IPS-20b (cell line): ENCODE measurements around the gene SIK1.

Source experiments
- H3K27ac ChIP-seq: one replicate; pipeline ENCODE4 v1.5.1; 2013; ENCODE audit warnings: low read length
- H3K27me3 ChIP-seq: 2 replicates; pipeline ENCODE4 v1.6.1; 2013; ENCODE audit warnings: mild to moderate bottlenecking, low read length, inconsistent platforms; ENCODE audit not compliant: insufficient read depth
- H3K36me3 ChIP-seq: 2 replicates; pipeline ENCODE4 v1.6.1; 2013; ENCODE audit warnings: low read depth, mild to moderate bottlenecking, inconsistent platforms, low read length, moderate library complexity; ENCODE audit not compliant: insufficient read depth
- H3K4me1 ChIP-seq: 2 replicates; pipeline ENCODE4 v1.6.1; 2013; ENCODE audit warnings: mild to moderate bottlenecking, control low read depth, inconsistent platforms, low read length, moderate library complexity; ENCODE audit not compliant: insufficient read depth
- H3K4me3 ChIP-seq: 2 replicates; pipeline ENCODE4 v1.5.1; 2013; ENCODE audit warnings: mild to moderate bottlenecking, low read length, inconsistent platforms
- H3K9ac ChIP-seq: 2 replicates; pipeline ENCODE4 v1.6.1; 2013; ENCODE audit warnings: low read depth, mild to moderate bottlenecking, inconsistent platforms, low read length, moderate library complexity
- H3K9me3 ChIP-seq: 2 replicates; pipeline ENCODE4 v1.6.1; 2013; ENCODE audit warnings: mild to moderate bottlenecking, low read depth, low read length, inconsistent platforms; ENCODE audit not compliant: insufficient read depth

Gene SIK1

DNA sequence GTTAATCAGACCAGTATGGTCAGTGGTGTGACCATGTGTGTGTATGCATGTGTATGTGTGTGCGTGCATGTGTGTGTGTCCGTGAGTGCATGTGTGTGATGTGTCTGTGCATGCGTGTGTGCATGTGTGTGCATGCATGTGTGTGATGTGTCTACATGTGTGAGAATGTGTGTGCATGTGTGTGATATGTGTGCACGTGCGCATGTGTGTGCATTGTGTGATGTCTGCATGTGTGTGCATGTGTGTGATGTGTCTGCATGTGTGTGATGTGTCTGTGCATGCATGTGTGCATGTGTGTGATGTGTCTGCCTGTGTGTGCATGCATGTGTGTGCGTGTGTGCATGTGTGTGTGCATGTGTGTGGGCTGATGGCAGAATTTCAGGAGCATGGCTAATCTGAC, 58.2 kb downstream of the SIK1 start:
- peaks cover 10% of the 10 kb centered on the region; the same call in 1 of the 2 replicates for H3K4me1 ChIP-seq
- no peaks in the 10 kb centered on the region for H3K9me3 ChIP-seq
- H3K36me3 ChIP-seq: no peaks in the 10 kb centered on the region
- H3K27ac ChIP-seq: no peak overlapping the region
- H3K4me3 ChIP-seq: no peak overlapping the region
- no peak overlapping the region for H3K9ac ChIP-seq
- no peaks in the 10 kb centered on the region for H3K27me3 ChIP-seq

DNA sequence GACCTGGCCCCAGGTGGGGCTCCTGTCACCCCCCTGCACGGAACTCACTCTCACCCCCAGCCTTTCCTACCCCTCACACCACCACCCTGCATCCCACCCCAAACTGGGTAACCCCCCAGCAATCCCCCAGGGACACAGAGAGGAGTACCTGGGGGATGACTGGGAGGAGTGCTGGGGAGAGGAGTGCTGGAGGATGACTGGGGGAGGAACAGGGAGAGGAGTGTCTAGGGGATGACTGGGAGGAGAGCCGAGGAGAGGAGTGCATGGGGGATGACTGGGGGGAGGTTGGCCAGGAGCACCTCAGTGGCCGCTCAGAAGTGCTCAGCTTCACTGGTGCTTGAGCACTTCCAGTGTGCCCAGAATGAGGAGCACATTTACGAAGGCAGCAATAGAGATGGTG, 59.1 kb downstream of the SIK1 start:
- Histone ChIP-seq H3K4me1 (peaks cover 10% of the 10 kb centered on the region; the same call in 1 of the 2 replicates), H3K9me3 (no peaks in the 10 kb centered on the region), H3K36me3 (no peaks in the 10 kb centered on the region), H3K4me3 (no peak overlapping the region), H3K27me3 (peaks cover 5% of the 10 kb centered on the region; the same call in 1 of the 2 replicates), H3K27ac (no peak overlapping the region), H3K9ac (no peak overlapping the region; the same call in 1 of the 2 replicates)

DNA sequence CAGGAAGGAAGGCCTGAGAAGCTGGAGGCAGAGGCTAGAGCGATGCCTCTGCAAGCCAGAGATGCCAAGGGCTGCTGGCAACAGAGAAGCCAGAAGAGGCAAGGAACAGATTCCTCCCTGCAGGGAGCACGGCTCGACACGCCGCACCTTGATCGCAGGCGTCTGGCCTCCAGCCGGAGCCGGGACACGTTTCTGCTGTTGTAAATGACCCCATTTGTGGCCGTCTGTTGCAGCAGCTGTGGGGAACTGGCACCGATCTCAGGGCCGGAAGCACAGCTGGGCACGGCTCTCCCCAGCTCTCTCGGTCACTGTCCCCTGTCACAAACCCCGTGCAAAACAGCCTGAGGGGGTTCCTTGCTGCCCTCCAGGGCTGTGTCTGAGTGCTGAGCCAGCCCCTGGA, 59.6 kb downstream of the SIK1 start:
- no peaks in the 10 kb centered on the region for H3K36me3 ChIP-seq
- peaks cover 10% of the 10 kb centered on the region; the same call in 1 of the 2 replicates for H3K4me1 ChIP-seq
- no peak overlapping the region for H3K9ac ChIP-seq
- no peaks in the 10 kb centered on the region for H3K9me3 ChIP-seq
- no peak overlapping the region for H3K4me3 ChIP-seq
- H3K27me3 ChIP-seq: peaks cover 10% of the 10 kb centered on the region; the same call in 1 of the 2 replicates
- H3K27ac ChIP-seq: no peak overlapping the region

DNA sequence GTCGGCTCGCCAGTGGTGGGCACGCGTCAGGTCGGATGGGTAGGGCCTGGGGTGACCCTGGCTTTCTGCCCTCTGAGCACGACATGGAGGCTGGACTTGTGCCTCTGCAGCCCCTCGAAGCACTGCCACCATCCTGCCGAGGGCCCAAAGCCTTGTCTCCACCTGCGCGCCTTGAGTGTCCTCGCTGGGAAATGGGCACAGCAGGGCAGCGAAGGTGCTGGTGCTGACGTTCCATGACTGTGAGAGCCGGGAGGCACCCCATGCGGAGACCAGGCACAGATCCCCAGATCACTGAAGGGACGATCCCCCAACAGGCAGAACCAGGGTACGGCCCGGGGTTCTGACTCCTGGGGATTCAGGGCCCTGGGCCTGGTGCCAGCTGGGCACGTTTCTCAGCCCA, 60.3 kb downstream of the SIK1 start:
- H3K4me1 ChIP-seq: peaks cover 9% of the 10 kb centered on the region; the same call in 1 of the 2 replicates

DNA sequence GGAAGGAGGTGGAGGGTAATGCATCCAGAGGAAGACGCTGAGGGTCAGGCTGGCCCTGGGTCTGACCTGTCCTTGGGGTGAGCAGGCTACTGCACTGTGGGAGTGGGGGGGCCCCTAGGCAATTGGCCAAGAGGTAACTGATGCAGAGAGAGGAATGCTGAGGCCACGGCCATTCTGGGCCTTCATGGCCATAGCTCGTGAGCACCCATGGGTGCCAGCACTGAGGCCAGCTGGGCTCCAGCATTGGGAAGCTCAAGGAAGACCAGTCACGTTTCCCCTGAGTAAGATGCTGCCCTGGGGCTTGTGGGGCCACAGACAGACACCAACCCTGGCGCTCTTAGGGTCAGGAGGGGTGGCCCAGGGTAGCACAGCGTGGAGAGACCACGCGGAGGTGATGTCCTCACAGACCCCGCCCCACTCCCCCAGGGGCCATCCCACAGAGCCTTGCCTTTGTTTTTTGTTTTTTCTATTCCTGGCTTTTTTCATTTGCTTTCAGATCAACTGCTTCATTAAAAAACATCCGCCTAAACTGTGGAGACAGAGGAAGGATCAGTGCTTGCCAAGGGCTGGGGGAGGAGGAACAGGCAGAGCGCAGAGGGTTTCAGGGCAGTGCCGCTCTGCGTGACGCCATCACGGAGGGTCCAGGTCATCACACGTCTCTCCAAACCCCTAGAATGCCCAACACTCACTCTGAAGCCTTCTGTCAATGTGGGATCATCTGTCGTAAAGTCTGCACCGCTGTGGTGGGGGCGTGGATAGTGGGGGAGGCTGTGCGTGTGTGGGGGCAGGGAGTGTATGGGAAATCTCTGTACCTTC, 61.1 kb downstream of the SIK1 start:
- peaks cover 17% of the 10 kb centered on the region; the same call in 1 of the 2 replicates for H3K27me3 ChIP-seq
- H3K4me1 ChIP-seq: peaks cover under 1% of the 10 kb centered on the region; the same call in 1 of the 2 replicates
- H3K36me3 ChIP-seq: no peaks in the 10 kb centered on the region
- H3K4me3 ChIP-seq: no peak overlapping the region
- H3K27ac ChIP-seq: no peak overlapping the region
- no peaks in the 10 kb centered on the region for H3K9me3 ChIP-seq
- H3K9ac ChIP-seq: no peak overlapping the region

More for the DNA sequence above, 60.3 kb downstream of the SIK1 start:
- Histone ChIP-seq H3K36me3 (no peaks in the 10 kb centered on the region), H3K27ac (no peak overlapping the region), H3K9me3 (no peaks in the 10 kb centered on the region), H3K4me3 (no peak overlapping the region), H3K9ac (no peak overlapping the region), H3K27me3 (peaks cover 10% of the 10 kb centered on the region; the same call in 1 of the 2 replicates)

DNA sequence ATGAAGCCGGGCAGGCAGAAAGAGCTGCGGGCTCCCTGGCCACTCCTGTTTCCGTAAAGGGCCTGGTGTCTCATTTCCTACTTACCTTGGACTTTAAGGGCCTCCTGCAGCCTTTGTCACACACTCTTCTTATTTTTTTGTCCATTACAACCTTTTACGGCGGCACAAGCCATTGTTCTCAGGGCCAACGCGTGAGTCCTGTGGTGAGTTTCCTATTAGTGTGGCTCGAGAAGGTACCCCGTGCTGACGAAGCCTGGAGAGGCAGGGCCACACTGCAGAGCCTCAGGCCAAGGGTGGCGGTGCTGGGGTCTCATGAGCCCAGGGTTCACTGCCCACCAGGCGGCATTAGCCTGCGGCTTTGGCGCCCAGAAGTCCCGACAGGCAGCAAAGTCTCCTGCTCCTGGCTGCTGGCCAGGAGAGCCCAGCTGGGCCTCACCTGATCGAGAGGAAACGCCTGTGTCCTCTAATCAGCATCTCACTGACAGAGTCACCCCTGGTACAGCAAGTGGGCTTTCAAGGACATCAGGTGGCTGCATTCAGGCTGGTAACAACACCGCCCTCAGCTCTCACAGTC, 62.0 kb downstream of the SIK1 start:
- Histone ChIP-seq H3K9me3 (no peaks in the 10 kb centered on the region), H3K9ac (no peak overlapping the region), H3K27me3 (peaks cover 17% of the 10 kb centered on the region; the same call in 1 of the 2 replicates), H3K4me3 (no peak overlapping the region), H3K36me3 (no peaks in the 10 kb centered on the region), H3K27ac (no peak overlapping the region), H3K4me1 (no peaks in the 10 kb centered on the region; the same call in 1 of the 2 replicates)
